Liver (tissue), 9 donors: ENCODE data around the gene POMT1. TPM values are rescaled to one million over a fixed set of nuclear protein-coding genes. Genes with fewer than 3 reads are reported as not detected.

ENCODE experiments used
- DNase-seq: peaks from one replicate; pipeline ENCODE4 v3.0.0-alpha.2; 2017; ENCODE audit warnings: low spot score
- H3K27ac ChIP-seq, 2 donors: one replicate each; pipeline ENCODE4 v1.7.0; 2013; ENCODE audit warnings: inconsistent platforms in 2 of 2, low read length in 2 of 2, control low read depth in 1 of 2, low read depth in 1 of 2, mild to moderate bottlenecking in 1 of 2
- H3K27me3 ChIP-seq, 4 donors: one replicate each; pipeline versions ENCODE4 v1.6.1 to v1.7.0; 2013; ENCODE audit warnings: low read length in 3 of 4, inconsistent platforms in 1 of 4, mild to moderate bottlenecking in 1 of 4, moderate library complexity in 1 of 4; ENCODE audit not compliant: control insufficient read depth in 4 of 4, insufficient read depth in 4 of 4
- H3K36me3 ChIP-seq, 4 donors: one replicate each; pipeline versions ENCODE4 v1.6.1 to v1.7.0; 2013; ENCODE audit warnings: low read length in 3 of 4, mild to moderate bottlenecking in 3 of 4, low read depth in 1 of 4, moderate library complexity in 1 of 4; ENCODE audit not compliant: control insufficient read depth in 4 of 4, insufficient read depth in 3 of 4
- H3K4me1 ChIP-seq, 4 donors: one replicate each; pipeline versions ENCODE4 v1.6.1 to v1.7.0; 2013; ENCODE audit warnings: low read length in 3 of 4, mild to moderate bottlenecking in 3 of 4, moderate library complexity in 1 of 4; ENCODE audit not compliant: control insufficient read depth in 4 of 4, insufficient read depth in 4 of 4
- H3K4me3 ChIP-seq, 3 donors: one replicate each; pipeline versions ENCODE4 v1.6.1 to v1.7.0; 2013; ENCODE audit warnings: low read length in 3 of 3, control low read depth in 1 of 3, low read depth in 1 of 3, mild to moderate bottlenecking in 1 of 3
- H3K9ac ChIP-seq, 2 donors: one replicate each; pipeline ENCODE4 v1.7.0; 2013; ENCODE audit warnings: low read length in 2 of 2, mild to moderate bottlenecking in 2 of 2, moderate library complexity in 2 of 2, control low read depth in 1 of 2, low read depth in 1 of 2
- H3K9me3 ChIP-seq, 4 donors: one replicate each; pipeline versions ENCODE4 v1.6.1 to v1.7.0; 2013; ENCODE audit warnings: low read length in 3 of 4; ENCODE audit not compliant: control insufficient read depth in 4 of 4
- EGR1 ChIP-seq, 2 donors: IDR thresholded peaks; 2 replicates each; pipeline ENCODE4 v1.6.1; 2016 to 2018; ENCODE audit warnings: antibody characterized with exemption in 2 of 2, low read depth in 2 of 2
- FOXA1 ChIP-seq: IDR thresholded peaks from 2 replicates; pipeline ENCODE4 v1.6.1; 2016; ENCODE audit warnings: antibody characterized with exemption
- FOXA2 ChIP-seq: IDR thresholded peaks from 2 replicates; pipeline ENCODE4 v1.6.1; 2016; ENCODE audit warnings: antibody characterized with exemption
- GABPA ChIP-seq, 2 donors: IDR thresholded peaks in 1 of 2; conservative IDR thresholded peaks in 1 of 2; 2 replicates each; pipeline ENCODE4 v1.6.1; 2016; ENCODE audit warnings: antibody characterized with exemption in 2 of 2, mild to moderate bottlenecking in 1 of 2, moderate library complexity in 1 of 2
- HNF4A ChIP-seq, 2 donors: conservative IDR thresholded peaks; 2 replicates each; pipeline ENCODE4 v1.6.1; 2016; ENCODE audit warnings: antibody characterized with exemption in 2 of 2, mild to moderate bottlenecking in 2 of 2
- HNF4G ChIP-seq: IDR thresholded peaks from 2 replicates; pipeline ENCODE4 v1.6.1; 2016; ENCODE audit warnings: antibody characterized with exemption
- JUND ChIP-seq, 2 donors: IDR thresholded peaks; 2 replicates each; pipeline ENCODE4 v1.6.1; 2016; ENCODE audit warnings: antibody characterized with exemption in 2 of 2
- NR2F2 ChIP-seq: IDR thresholded peaks from 2 replicates; pipeline ENCODE4 v1.6.1; 2016; ENCODE audit warnings: antibody characterized with exemption
- RAD21 ChIP-seq, 2 donors: IDR thresholded peaks; 2 replicates each; pipeline ENCODE4 v1.6.1; 2016; ENCODE audit warnings: antibody characterized with exemption in 2 of 2, mild to moderate bottlenecking in 2 of 2
- RXRA ChIP-seq, 2 donors: IDR thresholded peaks; 2 replicates each; pipeline ENCODE4 v1.6.1; 2017 to 2018; ENCODE audit warnings: antibody characterized with exemption in 2 of 2, mild to moderate bottlenecking in 1 of 2
- SP1 ChIP-seq: IDR thresholded peaks from 2 replicates; pipeline ENCODE4 v1.6.1; 2018; ENCODE audit warnings: antibody characterized with exemption, mild to moderate bottlenecking
- TAF1 ChIP-seq: conservative IDR thresholded peaks from 2 replicates; pipeline ENCODE4 v1.6.1; 2016; ENCODE audit warnings: antibody characterized with exemption, mild to moderate bottlenecking
- YY1 ChIP-seq: IDR thresholded peaks from 2 replicates; pipeline ENCODE4 v1.6.1; 2016; ENCODE audit warnings: antibody characterized with exemption, mild to moderate bottlenecking
- whole genome bisulfite sequencing: extraction: QIAGEN DNeasy Blood & Tissue Kit; methylation state at CpG from one replicate; pipeline ENCODE4 v1.1.7; 2013; 5-methylcytosine and 5-hydroxymethylcytosine counted together
- polyA plus RNA-seq, 2 donors: library from polyadenylated mRNA; stranded (reverse) in 1 of 2; unstranded in 1 of 2; fragments of 200-250 nt in 1 of 2; fragments of >200 nt in 1 of 2; fragmentation: Nextera tagmentation in 1 of 2; extraction: Ambion mirVana in 1 of 2; gene quantifications; one replicate each; pipeline versions ENCODE4 v1.2.1 to v1.2.3, GENCODE V29; 2013 to 2015
- total RNA-seq, 2 donors: library from RNA; depleted of rRNA; stranded (reverse); fragments of >200 nt; gene quantifications; one replicate each; pipeline ENCODE4 v1.2.3, GENCODE V29; 2014
- TF ChIP-seq, protein P1 (sequence below): IDR thresholded peaks from 2 replicates; pipeline ENCODE4 v1.6.1; 2016; ENCODE audit warnings: antibody characterized with exemption
- TF ChIP-seq, protein P2 (sequence below): IDR thresholded peaks from 2 replicates; pipeline ENCODE4 v1.6.1; 2016; ENCODE audit warnings: antibody characterized with exemption, mild to moderate bottlenecking
- TF ChIP-seq, protein P3 (sequence below): IDR thresholded peaks from 2 replicates; pipeline ENCODE4 v1.6.1; 2016; ENCODE audit warnings: antibody characterized with exemption
- TF ChIP-seq, protein P4 (sequence below): fragments of 150-350 bp; IDR thresholded peaks from 2 replicates; pipeline ENCODE4 v1.5.1; 2017; ENCODE audit warnings: improper control_type of control experiment, low read depth, low read length; ENCODE audit not compliant: missing input control
- TF ChIP-seq, protein P5 (sequence below): IDR thresholded peaks from 2 replicates; pipeline ENCODE4 v1.6.1; 2016; ENCODE audit warnings: antibody characterized with exemption
- donor health status: healthy.
- donor health status: healthy.
- donor health status: healthy.
- donor health status: healthy.
- donor health status: healthy.

Gene POMT1
- total and polyA plus RNA-seq, 4 donors = 11.2 to 14.2 (median 11.6) TPM

DNA sequence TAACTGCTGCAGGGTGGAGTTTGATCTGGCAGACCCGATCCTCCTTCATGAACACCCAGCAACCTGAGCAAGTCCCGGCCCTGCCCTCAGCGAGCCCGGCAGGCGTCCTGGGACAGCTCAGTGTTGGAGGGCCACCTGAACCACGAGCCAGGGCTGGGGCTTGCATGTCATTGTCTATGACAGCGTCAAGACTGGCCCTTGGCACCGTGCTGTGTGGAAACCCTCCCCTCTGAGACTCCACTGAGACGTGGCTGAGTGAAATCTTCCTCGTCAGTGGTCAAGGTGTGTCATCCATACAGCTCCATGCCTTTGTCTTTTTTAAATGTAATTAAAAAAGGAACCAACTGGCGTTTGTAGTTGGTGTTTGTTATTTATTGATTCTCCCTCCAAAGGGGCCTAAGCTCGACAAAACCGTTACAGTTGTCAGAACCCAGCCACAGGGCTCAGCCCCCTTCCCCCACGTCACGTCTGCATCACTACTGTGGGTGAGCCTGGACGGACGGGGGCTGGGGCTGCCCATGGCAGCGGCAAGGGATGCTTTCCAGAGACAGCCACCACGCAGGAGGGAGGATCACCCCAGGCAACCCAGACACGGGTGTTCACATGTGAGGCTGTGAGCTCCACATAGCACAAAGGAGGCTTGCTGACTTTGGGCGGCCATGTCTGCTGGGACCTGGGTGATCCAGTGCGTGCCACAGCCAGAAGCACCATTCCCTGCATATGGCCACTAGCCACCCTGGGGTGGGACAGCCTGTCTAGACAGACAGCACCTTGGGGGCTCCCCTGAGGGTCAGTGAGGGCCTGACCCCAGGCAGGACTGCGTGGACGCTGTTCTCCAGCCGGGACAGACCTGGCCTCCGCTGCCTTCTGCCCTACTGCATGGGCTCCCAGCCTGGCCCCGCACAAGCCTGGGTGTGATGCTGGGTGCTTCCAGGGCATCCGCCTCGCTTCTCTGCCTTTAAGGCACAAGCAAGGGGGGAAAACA, 21.0 kb downstream of the POMT1 start:
- 88% methylated on average over 29 of the region's 29 CpGs for WGBS
- no peak for TF ChIP-seq TAF1
- no peak for TF ChIP-seq HNF4G
- no peak for TF ChIP-seq RXRA (IDR thresholded peaks at IDR 0.05)
- TF ChIP-seq GABPA (IDR thresholded peaks at IDR 0.05 in 1 of 2, conservative IDR thresholded peaks at IDR 0.05 in 1 of 2) = no peak
- TF ChIP-seq HNF4A (conservative IDR thresholded peaks at IDR 0.05) = no peak
- TF ChIP-seq, protein P1, sequence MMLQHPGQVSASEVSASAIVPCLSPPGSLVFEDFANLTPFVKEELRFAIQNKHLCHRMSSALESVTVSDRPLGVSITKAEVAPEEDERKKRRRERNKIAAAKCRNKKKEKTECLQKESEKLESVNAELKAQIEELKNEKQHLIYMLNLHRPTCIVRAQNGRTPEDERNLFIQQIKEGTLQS = no peak
- TF ChIP-seq FOXA2 = no peak
- no peak for TF ChIP-seq NR2F2
- no peak for TF ChIP-seq YY1
- no peak for TF ChIP-seq SP1
- TF ChIP-seq EGR1 (IDR thresholded peaks at IDR 0.05; ENCODE audit: low read depth in 2 of 2) = no peak
- TF ChIP-seq, protein P2, sequence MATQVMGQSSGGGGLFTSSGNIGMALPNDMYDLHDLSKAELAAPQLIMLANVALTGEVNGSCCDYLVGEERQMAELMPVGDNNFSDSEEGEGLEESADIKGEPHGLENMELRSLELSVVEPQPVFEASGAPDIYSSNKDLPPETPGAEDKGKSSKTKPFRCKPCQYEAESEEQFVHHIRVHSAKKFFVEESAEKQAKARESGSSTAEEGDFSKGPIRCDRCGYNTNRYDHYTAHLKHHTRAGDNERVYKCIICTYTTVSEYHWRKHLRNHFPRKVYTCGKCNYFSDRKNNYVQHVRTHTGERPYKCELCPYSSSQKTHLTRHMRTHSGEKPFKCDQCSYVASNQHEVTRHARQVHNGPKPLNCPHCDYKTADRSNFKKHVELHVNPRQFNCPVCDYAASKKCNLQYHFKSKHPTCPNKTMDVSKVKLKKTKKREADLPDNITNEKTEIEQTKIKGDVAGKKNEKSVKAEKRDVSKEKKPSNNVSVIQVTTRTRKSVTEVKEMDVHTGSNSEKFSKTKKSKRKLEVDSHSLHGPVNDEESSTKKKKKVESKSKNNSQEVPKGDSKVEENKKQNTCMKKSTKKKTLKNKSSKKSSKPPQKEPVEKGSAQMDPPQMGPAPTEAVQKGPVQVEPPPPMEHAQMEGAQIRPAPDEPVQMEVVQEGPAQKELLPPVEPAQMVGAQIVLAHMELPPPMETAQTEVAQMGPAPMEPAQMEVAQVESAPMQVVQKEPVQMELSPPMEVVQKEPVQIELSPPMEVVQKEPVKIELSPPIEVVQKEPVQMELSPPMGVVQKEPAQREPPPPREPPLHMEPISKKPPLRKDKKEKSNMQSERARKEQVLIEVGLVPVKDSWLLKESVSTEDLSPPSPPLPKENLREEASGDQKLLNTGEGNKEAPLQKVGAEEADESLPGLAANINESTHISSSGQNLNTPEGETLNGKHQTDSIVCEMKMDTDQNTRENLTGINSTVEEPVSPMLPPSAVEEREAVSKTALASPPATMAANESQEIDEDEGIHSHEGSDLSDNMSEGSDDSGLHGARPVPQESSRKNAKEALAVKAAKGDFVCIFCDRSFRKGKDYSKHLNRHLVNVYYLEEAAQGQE = no peak
- TF ChIP-seq FOXA1 = no peak
- TF ChIP-seq JUND (IDR thresholded peaks at IDR 0.05) = no peak
- TF ChIP-seq RAD21 (IDR thresholded peaks at IDR 0.05) = no peak
- TF ChIP-seq, protein P3, sequence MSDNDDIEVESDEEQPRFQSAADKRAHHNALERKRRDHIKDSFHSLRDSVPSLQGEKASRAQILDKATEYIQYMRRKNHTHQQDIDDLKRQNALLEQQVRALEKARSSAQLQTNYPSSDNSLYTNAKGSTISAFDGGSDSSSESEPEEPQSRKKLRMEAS = no peak
- Histone ChIP-seq H3K9ac (no peak overlapping the region), H3K9me3 (no peaks in the 10 kb centered on the region), H3K4me1 (no peaks in the 10 kb centered on the region), H3K27ac (no peak overlapping the region), H3K4me3 (no peak overlapping the region), H3K36me3 (peaks cover 16 to 91% (median 46%) of the 10 kb centered on the region in 4 donors), H3K27me3 (no peaks in the 10 kb centered on the region)
- no peak for DNase-seq

DNA sequence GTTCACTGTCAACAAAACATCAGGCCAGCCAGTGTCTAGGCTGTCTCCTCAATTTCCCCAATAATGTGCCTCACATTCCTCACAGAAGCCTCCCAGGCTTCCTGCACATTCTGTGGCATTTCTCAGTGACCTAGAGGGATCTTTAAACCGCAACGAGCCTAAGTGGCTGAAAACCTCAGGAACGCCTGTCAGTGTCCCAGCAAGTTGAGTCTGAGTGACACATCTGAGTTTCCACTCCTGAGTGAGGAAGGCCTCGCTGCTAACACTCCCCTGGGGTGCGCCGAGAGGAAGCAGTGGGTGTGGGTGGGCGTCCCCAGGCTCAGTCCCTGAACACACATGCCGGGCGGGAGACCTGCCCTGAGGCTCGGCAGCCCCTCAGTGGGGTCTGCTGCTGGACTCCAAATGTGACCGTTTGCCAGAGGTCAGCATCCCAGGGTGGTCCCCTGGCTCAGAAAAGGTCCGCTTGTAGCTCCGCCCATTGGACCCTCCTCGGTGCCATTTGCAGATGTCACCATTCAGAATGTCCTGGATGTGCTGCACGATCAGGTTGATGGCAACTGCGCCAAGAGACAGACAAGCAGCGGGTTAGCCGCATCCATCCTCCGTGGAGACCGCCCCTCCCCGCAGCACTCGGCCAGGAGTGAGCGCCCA, 22.1 kb downstream of the POMT1 start:
- Histone ChIP-seq H3K36me3 (peaks cover 14 to 83% (median 40%) of the 10 kb centered on the region in 4 donors), H3K9ac (no peak overlapping the region), H3K27ac (no peak overlapping the region), H3K4me3 (no peak overlapping the region), H3K9me3 (no peaks in the 10 kb centered on the region), H3K27me3 (no peaks in the 10 kb centered on the region), H3K4me1 (peaks cover 0 to 9% (median 6%) of the 10 kb centered on the region in 4 donors)
- no peak for DNase-seq
- 94% methylated on average over 23 of the region's 23 CpGs for WGBS
- TF ChIP-seq, protein P3 = no peak
- TF ChIP-seq, protein P4, sequence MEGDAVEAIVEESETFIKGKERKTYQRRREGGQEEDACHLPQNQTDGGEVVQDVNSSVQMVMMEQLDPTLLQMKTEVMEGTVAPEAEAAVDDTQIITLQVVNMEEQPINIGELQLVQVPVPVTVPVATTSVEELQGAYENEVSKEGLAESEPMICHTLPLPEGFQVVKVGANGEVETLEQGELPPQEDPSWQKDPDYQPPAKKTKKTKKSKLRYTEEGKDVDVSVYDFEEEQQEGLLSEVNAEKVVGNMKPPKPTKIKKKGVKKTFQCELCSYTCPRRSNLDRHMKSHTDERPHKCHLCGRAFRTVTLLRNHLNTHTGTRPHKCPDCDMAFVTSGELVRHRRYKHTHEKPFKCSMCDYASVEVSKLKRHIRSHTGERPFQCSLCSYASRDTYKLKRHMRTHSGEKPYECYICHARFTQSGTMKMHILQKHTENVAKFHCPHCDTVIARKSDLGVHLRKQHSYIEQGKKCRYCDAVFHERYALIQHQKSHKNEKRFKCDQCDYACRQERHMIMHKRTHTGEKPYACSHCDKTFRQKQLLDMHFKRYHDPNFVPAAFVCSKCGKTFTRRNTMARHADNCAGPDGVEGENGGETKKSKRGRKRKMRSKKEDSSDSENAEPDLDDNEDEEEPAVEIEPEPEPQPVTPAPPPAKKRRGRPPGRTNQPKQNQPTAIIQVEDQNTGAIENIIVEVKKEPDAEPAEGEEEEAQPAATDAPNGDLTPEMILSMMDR = no peak
- TF ChIP-seq, protein P5, sequence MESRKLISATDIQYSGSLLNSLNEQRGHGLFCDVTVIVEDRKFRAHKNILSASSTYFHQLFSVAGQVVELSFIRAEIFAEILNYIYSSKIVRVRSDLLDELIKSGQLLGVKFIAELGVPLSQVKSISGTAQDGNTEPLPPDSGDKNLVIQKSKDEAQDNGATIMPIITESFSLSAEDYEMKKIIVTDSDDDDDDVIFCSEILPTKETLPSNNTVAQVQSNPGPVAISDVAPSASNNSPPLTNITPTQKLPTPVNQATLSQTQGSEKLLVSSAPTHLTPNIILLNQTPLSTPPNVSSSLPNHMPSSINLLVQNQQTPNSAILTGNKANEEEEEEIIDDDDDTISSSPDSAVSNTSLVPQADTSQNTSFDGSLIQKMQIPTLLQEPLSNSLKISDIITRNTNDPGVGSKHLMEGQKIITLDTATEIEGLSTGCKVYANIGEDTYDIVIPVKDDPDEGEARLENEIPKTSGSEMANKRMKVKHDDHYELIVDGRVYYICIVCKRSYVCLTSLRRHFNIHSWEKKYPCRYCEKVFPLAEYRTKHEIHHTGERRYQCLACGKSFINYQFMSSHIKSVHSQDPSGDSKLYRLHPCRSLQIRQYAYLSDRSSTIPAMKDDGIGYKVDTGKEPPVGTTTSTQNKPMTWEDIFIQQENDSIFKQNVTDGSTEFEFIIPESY = no peak
- TF ChIP-seq NR2F2 = no peak
